ENCODE data around the gene TPM2. TPM values are rescaled to one million over a fixed set of nuclear protein-coding genes. Genes with fewer than 3 reads are reported as not detected.

Gene TPM2
- total and polyA plus RNA-seq, 2 donors from 2014 or later, result 218 to 287 TPM

DNA sequence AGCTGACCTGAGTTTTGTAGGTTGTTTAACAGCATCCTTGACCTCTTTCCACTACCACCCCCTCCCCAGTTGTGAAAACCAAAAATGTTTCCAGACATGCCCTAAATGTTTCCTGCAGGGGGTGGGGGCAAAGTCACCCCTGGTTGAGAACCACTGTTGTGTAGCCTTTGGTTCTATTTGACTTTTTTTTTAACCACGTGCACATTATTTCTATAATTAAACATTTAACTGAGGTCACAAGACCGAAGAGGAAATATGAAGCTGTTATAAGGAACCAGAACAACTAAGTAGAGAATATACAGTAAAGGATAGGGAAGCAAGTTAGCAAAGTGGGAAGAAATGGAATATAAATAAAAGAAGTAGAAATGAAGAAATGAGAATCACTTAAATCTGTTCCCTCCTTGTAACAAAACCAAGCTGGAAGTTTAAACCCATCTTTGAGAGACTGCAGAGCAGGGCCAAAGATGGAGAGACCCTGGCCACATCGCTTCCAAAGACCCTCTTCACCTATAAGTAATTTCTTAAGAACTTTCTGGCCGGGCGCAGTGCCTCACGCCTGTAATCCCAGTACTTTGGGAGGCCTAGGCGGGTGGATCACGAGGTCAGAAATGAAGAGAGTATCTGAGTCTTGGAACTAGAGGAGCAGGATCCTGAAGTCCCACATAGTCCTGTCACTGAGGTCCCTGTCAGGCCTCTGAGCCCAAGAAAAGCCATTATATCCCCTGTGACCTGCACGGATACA lies 53.4 kb downstream of the TPM2 start:
- no peaks in the 10 kb centered on the region for H3K9me3 ChIP-seq (ENCODE audit: control insufficient read depth in 2 of 3, insufficient read depth in 1 of 3, low read length in 3 of 3)
- FAIRE-seq, result no peak
- H3K4me1 ChIP-seq (ENCODE audit: control insufficient read depth in 2 of 3, insufficient read depth in 2 of 3, low read depth in 1 of 3, low read length in 3 of 3), result peaks cover 0 to 8% (median 0%) of the 10 kb centered on the region in 3 donors
- no peak for DNase-seq
- H3K36me3 ChIP-seq (ENCODE audit: control insufficient read depth in 2 of 3, insufficient read depth in 3 of 3, low read length in 3 of 3), result no peaks in the 10 kb centered on the region
- intact Hi-C loops (cut with DNase I), result no loop called here
- no peak overlapping the region for H3K9ac ChIP-seq (ENCODE audit: low read length in 3 of 3)
- H3K27me3 ChIP-seq (ENCODE audit: control insufficient read depth, insufficient read depth, low read length), result no peaks in the 10 kb centered on the region
- no peak overlapping the region for H3K4me3 ChIP-seq (ENCODE audit: low read length in 3 of 3)
- H3K27ac ChIP-seq (ENCODE audit: low read depth in 2 of 2, low read length in 2 of 2), result no peak overlapping the region
- TF ChIP-seq, protein P1, sequence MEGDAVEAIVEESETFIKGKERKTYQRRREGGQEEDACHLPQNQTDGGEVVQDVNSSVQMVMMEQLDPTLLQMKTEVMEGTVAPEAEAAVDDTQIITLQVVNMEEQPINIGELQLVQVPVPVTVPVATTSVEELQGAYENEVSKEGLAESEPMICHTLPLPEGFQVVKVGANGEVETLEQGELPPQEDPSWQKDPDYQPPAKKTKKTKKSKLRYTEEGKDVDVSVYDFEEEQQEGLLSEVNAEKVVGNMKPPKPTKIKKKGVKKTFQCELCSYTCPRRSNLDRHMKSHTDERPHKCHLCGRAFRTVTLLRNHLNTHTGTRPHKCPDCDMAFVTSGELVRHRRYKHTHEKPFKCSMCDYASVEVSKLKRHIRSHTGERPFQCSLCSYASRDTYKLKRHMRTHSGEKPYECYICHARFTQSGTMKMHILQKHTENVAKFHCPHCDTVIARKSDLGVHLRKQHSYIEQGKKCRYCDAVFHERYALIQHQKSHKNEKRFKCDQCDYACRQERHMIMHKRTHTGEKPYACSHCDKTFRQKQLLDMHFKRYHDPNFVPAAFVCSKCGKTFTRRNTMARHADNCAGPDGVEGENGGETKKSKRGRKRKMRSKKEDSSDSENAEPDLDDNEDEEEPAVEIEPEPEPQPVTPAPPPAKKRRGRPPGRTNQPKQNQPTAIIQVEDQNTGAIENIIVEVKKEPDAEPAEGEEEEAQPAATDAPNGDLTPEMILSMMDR (IDR thresholded peaks at IDR 0.05; ENCODE audit: borderline replicate concordance, extremely low read depth, insufficient read depth), result no peak

DNA sequence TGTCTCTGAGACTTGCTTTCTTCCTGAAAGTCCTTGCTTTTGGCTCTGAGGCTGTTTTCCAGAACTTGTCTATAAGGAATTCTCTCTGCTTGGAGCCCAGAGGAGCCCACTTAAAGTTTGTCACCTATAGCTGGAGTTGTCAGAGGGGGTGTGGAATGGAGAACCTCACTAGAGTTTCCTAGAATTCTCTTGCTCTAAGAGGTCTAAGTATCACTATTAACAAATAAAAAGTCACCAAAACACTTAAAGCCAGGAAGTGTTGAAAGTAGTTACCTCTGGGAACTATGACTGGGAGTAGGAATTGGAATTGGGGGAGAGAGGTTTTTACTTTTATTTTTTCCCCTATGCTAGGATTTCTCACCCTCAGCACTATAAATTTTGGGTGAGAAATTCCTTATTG lies 54.0 kb downstream of the TPM2 start:
- TF ChIP-seq, protein P1 (IDR thresholded peaks at IDR 0.05; ENCODE audit: borderline replicate concordance, extremely low read depth, insufficient read depth), result no peak
- intact Hi-C loops (cut with DNase I), result no loop called here
- Histone ChIP-seq H3K9ac (ENCODE audit: low read length in 3 of 3) (no peak overlapping the region), H3K36me3 (ENCODE audit: control insufficient read depth in 2 of 3, insufficient read depth in 3 of 3, low read length in 3 of 3) (no peaks in the 10 kb centered on the region), H3K27me3 (ENCODE audit: control insufficient read depth, insufficient read depth, low read length) (no peaks in the 10 kb centered on the region), H3K4me3 (ENCODE audit: low read length in 3 of 3) (no peak overlapping the region), H3K4me1 (ENCODE audit: control insufficient read depth in 2 of 3, insufficient read depth in 2 of 3, low read depth in 1 of 3, low read length in 3 of 3) (peaks cover 0 to 8% (median 0%) of the 10 kb centered on the region in 3 donors), H3K27ac (ENCODE audit: low read depth in 2 of 2, low read length in 2 of 2) (no peak overlapping the region), H3K9me3 (ENCODE audit: control insufficient read depth in 2 of 3, insufficient read depth in 1 of 3, low read length in 3 of 3) (no peaks in the 10 kb centered on the region)
- FAIRE-seq, result no peak
- no peak for DNase-seq

Small RNAs within 50 kb of the gene (microRNA-seq; reads per million reads assigned to microRNA genes)
- not detected for gene MIR6852
- not detected for gene MIR6853

Other genes with a start within 250 kb of the TPM2 start
- gene RUSC2, start 199.8 kb downstream of the TPM2 start, total RNA-seq, result 27.3 TPM
- gene RUSC2, start 199.8 kb downstream of the TPM2 start, polyA plus RNA-seq (ENCODE audit: insufficient read depth, low read depth, low replicate concordance), result 13.4 TPM
- gene TESK1, start 84.7 kb downstream of the TPM2 start, total RNA-seq, result 35.8 TPM
- 34.6 TPM for gene TESK1, start 84.7 kb downstream of the TPM2 start, polyA plus RNA-seq (ENCODE audit: insufficient read depth, low read depth, low replicate concordance)
- 7.1 TPM for gene CD72, start 71.5 kb downstream of the TPM2 start, total RNA-seq
- gene CD72, start 71.5 kb downstream of the TPM2 start, polyA plus RNA-seq (ENCODE audit: insufficient read depth, low read depth, low replicate concordance), result 2.3 TPM
- gene SIT1, start 39.0 kb downstream of the TPM2 start, total RNA-seq, result 3.1 TPM
- 0.32 TPM for gene SIT1, start 39.0 kb downstream of the TPM2 start, polyA plus RNA-seq (ENCODE audit: insufficient read depth, low read depth, low replicate concordance)
- 36,256 TPM for gene RMRP, start 31.9 kb downstream of the TPM2 start, total RNA-seq
- gene RMRP, start 31.9 kb downstream of the TPM2 start, polyA plus RNA-seq (ENCODE audit: insufficient read depth, low read depth, low replicate concordance), result not detected
- 26.8 TPM for gene CCDC107, start 31.6 kb downstream of the TPM2 start, total RNA-seq
- 52.3 TPM for gene CCDC107, start 31.6 kb downstream of the TPM2 start, polyA plus RNA-seq (ENCODE audit: insufficient read depth, low read depth, low replicate concordance)
- 0.72 TPM for gene ARHGEF39, start 24.7 kb downstream of the TPM2 start, total RNA-seq
- 0.17 TPM for gene ARHGEF39, start 24.7 kb downstream of the TPM2 start, polyA plus RNA-seq (ENCODE audit: insufficient read depth, low read depth, low replicate concordance)
- 0.85 TPM for gene CA9, start 16.0 kb downstream of the TPM2 start, total RNA-seq
- 0.67 TPM for gene CA9, start 16.0 kb downstream of the TPM2 start, polyA plus RNA-seq (ENCODE audit: insufficient read depth, low read depth, low replicate concordance)
- 376 TPM for gene TLN1, start 42.3 kb upstream of the TPM2 start, total RNA-seq
- gene TLN1, start 42.3 kb upstream of the TPM2 start, polyA plus RNA-seq (ENCODE audit: insufficient read depth, low read depth, low replicate concordance), result 71.7 TPM
- gene CREB3, start 42.7 kb upstream of the TPM2 start, total RNA-seq, result 40.5 TPM
- gene CREB3, start 42.7 kb upstream of the TPM2 start, polyA plus RNA-seq (ENCODE audit: insufficient read depth, low read depth, low replicate concordance), result 52.0 TPM
- 93.2 TPM for gene GBA2, start 59.3 kb upstream of the TPM2 start, total RNA-seq
- gene GBA2, start 59.3 kb upstream of the TPM2 start, polyA plus RNA-seq (ENCODE audit: insufficient read depth, low read depth, low replicate concordance), result 83.2 TPM
- gene RGP1, start 59.4 kb upstream of the TPM2 start, total RNA-seq, result 39.2 TPM
- gene RGP1, start 59.4 kb upstream of the TPM2 start, polyA plus RNA-seq (ENCODE audit: insufficient read depth, low read depth, low replicate concordance), result 11.0 TPM
- 0.47 TPM for gene MSMP, start 64.4 kb upstream of the TPM2 start, total RNA-seq
- gene MSMP, start 64.4 kb upstream of the TPM2 start, polyA plus RNA-seq (ENCODE audit: insufficient read depth, low read depth, low replicate concordance), result not detected
- gene NPR2, start 101.7 kb upstream of the TPM2 start, total RNA-seq, result 17.0 TPM
- gene NPR2, start 101.7 kb upstream of the TPM2 start, polyA plus RNA-seq (ENCODE audit: insufficient read depth, low read depth, low replicate concordance), result 11.4 TPM
- gene SPAG8, start 122.3 kb upstream of the TPM2 start, total RNA-seq, result 6.1 TPM
- 2.4 TPM for gene SPAG8, start 122.3 kb upstream of the TPM2 start, polyA plus RNA-seq (ENCODE audit: insufficient read depth, low read depth, low replicate concordance)
- gene HINT2, start 125.1 kb upstream of the TPM2 start, total RNA-seq, result 55.1 TPM
- 307 TPM for gene HINT2, start 125.1 kb upstream of the TPM2 start, polyA plus RNA-seq (ENCODE audit: insufficient read depth, low read depth, low replicate concordance)
- not detected for gene FAM221B, start 138.8 kb upstream of the TPM2 start, total RNA-seq
- not detected for gene FAM221B, start 138.8 kb upstream of the TPM2 start, polyA plus RNA-seq (ENCODE audit: insufficient read depth, low read depth, low replicate concordance)
- gene TMEM8B, start 139.3 kb upstream of the TPM2 start, total RNA-seq, result 18.3 TPM
- 17.6 TPM for gene TMEM8B, start 139.3 kb upstream of the TPM2 start, polyA plus RNA-seq (ENCODE audit: insufficient read depth, low read depth, low replicate concordance)
- not detected for gene OR13J1, start 180.5 kb upstream of the TPM2 start, total RNA-seq
- not detected for gene OR13J1, start 180.5 kb upstream of the TPM2 start, polyA plus RNA-seq (ENCODE audit: insufficient read depth, low read depth, low replicate concordance)
- 51.2 TPM for gene HRCT1, start 216.3 kb upstream of the TPM2 start, total RNA-seq
- 13.3 TPM for gene HRCT1, start 216.3 kb upstream of the TPM2 start, polyA plus RNA-seq (ENCODE audit: insufficient read depth, low read depth, low replicate concordance)
- 5.3 TPM for gene SPAAR, start 219.6 kb upstream of the TPM2 start, total RNA-seq
- 3.2 TPM for gene SPAAR, start 219.6 kb upstream of the TPM2 start, polyA plus RNA-seq (ENCODE audit: insufficient read depth, low read depth, low replicate concordance)

Measured in kidney (tissue), 14 donors.